ENCODE data around the gene CDK5. TPM values are rescaled to one million over a fixed set of nuclear protein-coding genes. Genes with fewer than 3 reads are reported as not detected.
"Not testable (repeated sequence)": the region's sequence is repeated elsewhere in the genome, so short reads cannot be mapped to it uniquely, and the experiment has no call there.

The CDK5 gene
- total RNA-seq, 1 donor, result 22.9 TPM

DNA sequence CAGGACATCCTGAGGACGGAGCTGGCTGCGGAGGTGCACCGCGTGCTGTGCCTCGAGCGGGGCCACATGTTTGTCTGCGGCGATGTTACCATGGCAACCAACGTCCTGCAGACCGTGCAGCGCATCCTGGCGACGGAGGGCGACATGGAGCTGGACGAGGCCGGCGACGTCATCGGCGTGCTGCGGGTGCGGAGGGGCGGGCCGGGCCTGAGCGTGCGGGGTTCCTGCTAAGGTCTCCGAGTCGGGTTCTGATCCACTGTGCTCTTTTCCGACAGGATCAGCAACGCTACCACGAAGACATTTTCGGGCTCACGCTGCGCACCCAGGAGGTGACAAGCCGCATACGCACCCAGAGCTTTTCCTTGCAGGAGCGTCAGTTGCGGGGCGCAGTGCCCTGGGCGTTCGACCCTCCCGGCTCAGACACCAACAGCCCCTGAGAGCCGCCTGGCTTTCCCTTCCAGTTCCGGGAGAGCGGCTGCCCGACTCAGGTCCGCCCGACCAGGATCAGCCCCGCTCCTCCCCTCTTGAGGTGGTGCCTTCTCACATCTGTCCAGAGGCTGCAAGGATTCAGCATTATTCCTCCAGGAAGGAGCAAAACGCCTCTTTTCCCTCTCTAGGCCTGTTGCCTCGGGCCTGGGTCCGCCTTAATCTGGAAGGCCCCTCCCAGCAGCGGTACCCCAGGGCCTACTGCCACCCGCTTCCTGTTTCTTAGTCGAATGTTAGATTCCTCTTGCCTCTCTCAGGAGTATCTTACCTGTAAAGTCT is 43.8 kb downstream of the CDK5 start:
- TF ChIP-seq, protein P1, sequence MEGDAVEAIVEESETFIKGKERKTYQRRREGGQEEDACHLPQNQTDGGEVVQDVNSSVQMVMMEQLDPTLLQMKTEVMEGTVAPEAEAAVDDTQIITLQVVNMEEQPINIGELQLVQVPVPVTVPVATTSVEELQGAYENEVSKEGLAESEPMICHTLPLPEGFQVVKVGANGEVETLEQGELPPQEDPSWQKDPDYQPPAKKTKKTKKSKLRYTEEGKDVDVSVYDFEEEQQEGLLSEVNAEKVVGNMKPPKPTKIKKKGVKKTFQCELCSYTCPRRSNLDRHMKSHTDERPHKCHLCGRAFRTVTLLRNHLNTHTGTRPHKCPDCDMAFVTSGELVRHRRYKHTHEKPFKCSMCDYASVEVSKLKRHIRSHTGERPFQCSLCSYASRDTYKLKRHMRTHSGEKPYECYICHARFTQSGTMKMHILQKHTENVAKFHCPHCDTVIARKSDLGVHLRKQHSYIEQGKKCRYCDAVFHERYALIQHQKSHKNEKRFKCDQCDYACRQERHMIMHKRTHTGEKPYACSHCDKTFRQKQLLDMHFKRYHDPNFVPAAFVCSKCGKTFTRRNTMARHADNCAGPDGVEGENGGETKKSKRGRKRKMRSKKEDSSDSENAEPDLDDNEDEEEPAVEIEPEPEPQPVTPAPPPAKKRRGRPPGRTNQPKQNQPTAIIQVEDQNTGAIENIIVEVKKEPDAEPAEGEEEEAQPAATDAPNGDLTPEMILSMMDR (IDR thresholded peaks at IDR 0.05; ENCODE audit: insufficient read depth, low read depth, low read length), result no peak
- peak; percentile 64 for DNase-seq (ENCODE audit: low read depth)
- peak overlapping the region; percentile 41 for H3K4me3 ChIP-seq (ENCODE audit: low read depth, low read length)

DNA sequence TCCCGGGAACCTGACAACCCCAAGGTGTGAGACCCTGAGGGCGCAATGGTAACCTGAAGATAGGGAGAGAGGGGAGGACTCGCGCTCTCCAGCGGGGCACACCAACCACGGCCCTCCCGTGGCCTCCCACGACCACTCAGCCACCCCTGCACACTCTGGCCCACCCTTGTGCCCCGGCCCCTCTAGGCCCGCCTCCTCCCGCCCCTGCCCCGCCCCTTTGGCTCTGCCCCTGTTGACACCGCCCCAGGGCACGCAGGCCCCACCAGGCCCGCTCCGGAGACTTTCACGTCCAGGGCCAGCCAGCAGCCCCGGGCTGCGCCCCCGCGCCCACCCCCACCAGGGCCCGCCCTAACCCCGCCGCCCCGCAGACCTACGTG is 44.4 kb downstream of the CDK5 start:
- DNase-seq (ENCODE audit: low read depth), result no peak
- TF ChIP-seq, protein P1 (IDR thresholded peaks at IDR 0.05; ENCODE audit: insufficient read depth, low read depth, low read length), result no peak
- H3K4me3 ChIP-seq (ENCODE audit: low read depth, low read length), result no peak overlapping the region

DNA sequence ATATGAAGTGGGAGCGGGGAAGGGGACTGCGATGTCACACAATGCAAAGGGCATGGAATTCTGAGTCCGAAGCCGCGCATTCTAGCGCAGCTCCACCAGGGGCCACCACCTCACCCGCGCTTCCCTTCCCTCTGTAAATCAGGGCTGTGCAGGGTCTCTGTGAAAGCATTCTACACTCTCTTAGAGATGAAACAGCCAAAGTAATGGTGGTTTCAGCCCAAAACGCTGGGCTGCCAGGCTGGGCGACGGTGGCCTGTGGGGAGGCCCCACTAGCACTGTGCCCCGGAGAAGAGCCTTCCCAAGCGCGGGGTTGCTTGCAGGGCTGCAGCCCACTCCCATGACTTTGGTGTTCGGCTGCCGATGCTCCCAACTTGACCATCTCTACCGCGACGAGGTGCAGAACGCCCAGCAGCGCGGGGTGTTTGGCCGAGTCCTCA is 44.8 kb downstream of the CDK5 start:
- TF ChIP-seq, protein P1 (IDR thresholded peaks at IDR 0.05; ENCODE audit: insufficient read depth, low read depth, low read length), result peak; percentile 70
- no peak for DNase-seq (ENCODE audit: low read depth)
- H3K4me3 ChIP-seq (ENCODE audit: low read depth, low read length), result no peak overlapping the region

DNA sequence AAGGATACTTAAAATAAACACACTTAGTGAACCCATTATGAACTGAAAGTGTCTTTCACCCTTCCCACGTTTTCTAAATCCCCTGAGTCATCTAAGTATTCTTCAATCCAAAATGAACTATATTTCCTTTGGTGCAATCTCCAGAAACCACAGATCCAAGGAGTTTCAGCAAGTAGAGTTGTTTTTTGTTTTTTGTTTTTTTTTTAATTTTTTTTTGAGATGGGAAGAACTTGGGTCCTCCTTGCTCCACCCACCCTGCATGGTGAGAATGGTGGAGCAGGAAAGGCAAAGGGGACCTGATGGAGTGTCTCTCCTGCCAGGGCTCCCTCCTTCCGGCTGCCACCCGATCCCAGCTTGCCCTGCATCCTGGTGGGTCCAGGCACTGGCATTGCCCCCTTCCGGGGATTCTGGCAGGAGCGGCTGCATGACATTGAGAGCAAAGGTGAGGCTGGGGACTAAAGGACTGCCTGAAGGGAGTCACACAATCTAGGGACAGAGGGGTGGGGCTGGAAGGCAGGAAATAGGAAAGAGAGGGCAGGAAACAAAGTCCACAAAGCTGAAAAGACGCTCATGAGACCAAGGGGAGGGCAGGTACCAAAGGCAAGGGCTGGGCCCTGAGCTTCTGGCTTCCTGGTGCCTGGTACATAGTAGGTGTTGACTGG is 45.5 kb downstream of the CDK5 start:
- no peak overlapping the region for H3K4me3 ChIP-seq (ENCODE audit: low read depth, low read length)
- DNase-seq (ENCODE audit: low read depth), result peak; percentile 69
- TF ChIP-seq, protein P1 (IDR thresholded peaks at IDR 0.05; ENCODE audit: insufficient read depth, low read depth, low read length), result no peak

DNA sequence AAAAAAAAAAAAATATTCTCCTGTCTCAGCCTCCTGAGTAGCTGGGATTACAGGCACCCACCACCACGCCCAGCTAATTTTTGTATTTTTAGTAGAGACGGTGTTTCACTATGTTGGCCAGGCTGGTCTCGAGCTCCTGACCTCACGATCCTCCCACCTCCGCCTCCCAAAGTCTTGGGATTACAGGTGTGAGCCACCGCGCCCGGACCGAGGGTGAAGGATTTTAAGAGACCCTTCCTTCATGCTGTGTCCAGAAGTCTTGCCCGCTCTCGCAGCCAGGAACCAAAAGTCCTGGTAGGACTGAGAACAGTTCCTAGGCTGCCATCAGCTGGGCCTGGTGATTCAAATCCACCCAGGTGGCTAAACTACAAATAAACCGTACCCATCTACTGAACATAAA is 46.1 kb downstream of the CDK5 start:
- not testable (repeated sequence) for H3K4me3 ChIP-seq (ENCODE audit: low read depth, low read length); DNase-seq (ENCODE audit: low read depth)

DNA sequence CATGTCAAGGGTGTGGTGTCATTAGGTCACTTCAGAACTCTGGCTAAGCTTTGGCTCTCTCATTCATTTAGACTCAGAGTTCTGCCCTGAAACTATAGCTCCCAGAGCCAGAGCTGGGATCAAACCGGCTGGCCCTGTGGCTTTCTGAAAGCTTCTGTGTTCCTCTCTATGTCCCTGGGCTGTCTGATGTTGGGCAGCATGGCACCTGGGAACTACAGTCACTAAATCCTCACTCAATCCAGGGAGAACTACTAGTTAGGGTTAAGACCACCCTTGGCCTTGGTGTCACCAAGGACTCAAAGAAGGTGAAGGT is 46.6 kb downstream of the CDK5 start:
- H3K4me3 ChIP-seq (ENCODE audit: low read depth, low read length), result peak overlapping the region; percentile 47
- TF ChIP-seq, protein P1 (IDR thresholded peaks at IDR 0.05; ENCODE audit: insufficient read depth, low read depth, low read length), result no peak
- no peak for DNase-seq (ENCODE audit: low read depth)

DNA sequence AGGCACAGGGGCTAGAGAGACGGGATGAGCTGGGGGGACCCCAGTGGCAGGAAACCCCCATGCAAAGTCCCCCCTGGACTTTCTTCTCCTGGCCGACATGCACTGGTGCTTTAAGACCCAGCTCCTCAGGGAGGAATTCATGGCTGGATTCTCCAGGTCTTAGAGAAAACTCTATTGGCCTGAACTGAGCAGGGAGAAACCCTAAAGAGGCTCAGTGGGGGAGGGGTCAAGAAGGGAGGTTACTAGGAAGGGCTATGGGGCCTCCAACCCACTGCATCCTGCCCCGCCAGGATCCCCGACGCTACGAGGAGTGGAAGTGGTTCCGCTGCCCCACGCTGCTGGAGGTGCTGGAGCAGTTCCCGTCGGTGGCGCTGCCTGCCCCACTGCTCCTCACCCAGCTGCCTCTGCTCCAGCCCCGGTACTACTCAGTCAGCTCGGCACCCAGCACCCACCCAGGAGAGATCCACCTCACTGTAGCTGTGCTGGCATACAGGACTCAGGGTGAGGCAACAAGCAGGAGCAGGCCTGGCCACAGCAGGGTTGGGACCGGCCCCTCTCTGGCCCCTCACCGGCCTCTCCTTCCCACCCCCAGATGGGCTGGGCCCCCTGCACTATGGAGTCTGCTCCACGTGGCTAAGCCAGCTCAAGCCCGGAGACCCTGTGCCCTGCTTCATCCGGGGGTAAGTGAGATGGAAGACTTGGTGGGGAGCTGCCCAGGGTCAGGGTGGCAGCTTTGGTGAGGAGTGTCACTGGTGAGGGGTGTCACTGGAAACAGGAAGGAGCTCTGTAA is 47.2 kb downstream of the CDK5 start:
- peak overlapping the region; percentile 47 for H3K4me3 ChIP-seq (ENCODE audit: low read depth, low read length)
- TF ChIP-seq, protein P1 (IDR thresholded peaks at IDR 0.05; ENCODE audit: insufficient read depth, low read depth, low read length), result no peak
- DNase-seq (ENCODE audit: low read depth), result peak; percentile 62
